Stimulated activated naive CD4-positive, alpha-beta T cell treated with Interleukin-2 at 50 U/mL for 16 hours (primary cell): ENCODE results near the gene INCA1.
A peak's percentile ranks its signal among the peaks of the same experiment; 100 is the strongest.
"Not testable (repeated sequence)": the region's sequence is repeated elsewhere in the genome, so short reads cannot be mapped to it uniquely, and the experiment has no call there.

Experiments used
- DNase-seq: peaks from one replicate; lab custom pipeline; 2025; lab: John Stamatoyannopoulos, UW

Gene INCA1

GRCh38 chr17:4997302-4998026, at the start of gene INCA1, which contains the start of gene KIF1C:
Gene INCA1, minus strand, starts transcription at chr17:4997522. Its CDS starts 3,085 bp downstream, at chr17:4994437.
Gene KIF1C, plus strand, starts transcription at chr17:4997950. Its CDS starts 2,297 bp downstream, at chr17:5000247.
- DNase-seq: peak; percentile 85

GRCh38 chr17:5045496-5045895, 48.2 kb upstream of the INCA1 start:
- no peak for DNase-seq

GRCh38 chr17:5044630-5045029, 47.3 kb upstream of the INCA1 start:
- DNase-seq: no peak

- no peak for DNase-seq
Measured at GRCh38 chr17:5043524-5043923, 46.2 kb upstream of the INCA1 start.

- peak; percentile 24 for DNase-seq
Measured at GRCh38 chr17:5042157-5043022, 45.1 kb upstream of the INCA1 start.

- DNase-seq: no peak
Measured at GRCh38 chr17:5035315-5035714, 38.0 kb upstream of the INCA1 start, which contains the start of gene SLC52A1. Gene SLC52A1, minus strand, starts transcription at chr17:5035426. Its CDS starts 820 bp downstream, at chr17:5034606.

- DNase-seq: no peak
Measured at GRCh38 chr17:5034651-5035050, 37.3 kb upstream of the INCA1 start.

GRCh38 chr17:5034063-5034462, 36.7 kb upstream of the INCA1 start:
- DNase-seq: no peak

GRCh38 chr17:5033352-5034015, 36.2 kb upstream of the INCA1 start:
- no peak for DNase-seq

- DNase-seq: no peak
Measured at GRCh38 chr17:5032865-5033264, 35.5 kb upstream of the INCA1 start.

- DNase-seq: peak; percentile 90
Measured at GRCh38 chr17:5031365-5032082, 34.2 kb upstream of the INCA1 start.

GRCh38 chr17:5030168-5030567, 32.8 kb upstream of the INCA1 start:
- DNase-seq: not testable (repeated sequence)

GRCh38 chr17:5027916-5028315, 30.6 kb upstream of the INCA1 start:
- DNase-seq: no peak

GRCh38 chr17:5027299-5027698, 30.0 kb upstream of the INCA1 start:
- DNase-seq: no peak

GRCh38 chr17:5024604-5025003, 27.3 kb upstream of the INCA1 start:
- DNase-seq: no peak

GRCh38 chr17:5023588-5024147, 26.3 kb upstream of the INCA1 start:
- no peak for DNase-seq

- DNase-seq: no peak
Measured at GRCh38 chr17:5022171-5022711, 24.9 kb upstream of the INCA1 start.

- no peak for DNase-seq
Measured at GRCh38 chr17:5020502-5021023, 23.2 kb upstream of the INCA1 start.

- DNase-seq: no peak
Measured at GRCh38 chr17:5019475-5019956, 22.2 kb upstream of the INCA1 start.

- no peak for DNase-seq
Measured at GRCh38 chr17:5014357-5014756, 17.0 kb upstream of the INCA1 start.

GRCh38 chr17:5011928-5012327, 14.6 kb upstream of the INCA1 start:
- DNase-seq: no peak
